HG03520 (cell line): Measurements from ENCODE around the gene SLCO2A1.

ENCODE experiments used
- ATAC-seq: cut with Tn5 transposase; IDR thresholded peaks from one replicate; pipeline ENCODE4 v1.9.1; 2021; ENCODE audit warnings: mild to moderate bottlenecking, moderate library complexity; ENCODE audit not compliant: unreplicated experiment

SLCO2A1 gene

GRCh38 chr3:133915685-133916658, 113.8 kb downstream of the SLCO2A1 start:
- no peak for ATAC-seq

- no peak for ATAC-seq
Measured at GRCh38 chr3:133914839-133915600, 114.7 kb downstream of the SLCO2A1 start.

DNA sequence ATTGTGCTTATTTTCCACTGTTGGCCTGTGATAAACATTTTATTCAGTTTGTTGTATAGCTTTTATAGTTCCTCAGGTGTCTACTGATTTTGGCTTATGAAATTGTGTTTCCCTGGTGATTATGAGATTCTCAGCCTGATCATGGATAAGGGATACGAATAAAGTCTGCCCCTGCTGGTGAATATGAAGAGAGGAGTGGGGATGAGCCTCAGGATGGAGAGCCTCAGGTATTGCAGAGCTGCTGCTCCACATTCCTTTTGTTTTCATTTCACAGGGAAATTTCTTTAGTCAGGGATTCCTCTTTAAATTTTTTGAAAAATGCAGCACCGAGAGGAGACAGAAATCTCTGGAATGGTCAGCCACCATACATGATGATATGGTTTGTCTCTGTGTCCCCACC, 119.3 kb downstream of the SLCO2A1 start:
- no peak for ATAC-seq

DNA sequence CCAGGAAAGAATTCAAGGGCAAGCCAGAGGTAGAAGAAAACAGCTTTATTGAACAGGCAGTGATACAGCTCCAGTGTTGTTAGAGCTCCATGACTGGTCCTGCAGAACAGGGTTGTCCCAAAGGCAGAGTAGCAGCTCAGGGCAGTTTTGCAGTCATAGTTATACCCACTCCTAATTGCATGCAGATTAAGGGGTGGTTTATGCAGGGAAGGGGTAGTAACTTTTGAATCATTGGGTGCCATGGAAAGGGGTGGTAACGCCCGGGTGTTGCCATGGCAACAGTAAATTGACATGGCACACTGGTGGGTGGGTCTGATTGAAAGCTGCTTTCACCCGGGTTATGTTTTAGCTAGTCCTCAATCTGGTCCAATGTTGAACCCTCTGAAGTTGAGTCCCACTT, 124.3 kb downstream of the SLCO2A1 start:
- no peak for ATAC-seq

- no peak for ATAC-seq
Measured at GRCh38 chr3:133901847-133902246, 127.9 kb downstream of the SLCO2A1 start.

DNA sequence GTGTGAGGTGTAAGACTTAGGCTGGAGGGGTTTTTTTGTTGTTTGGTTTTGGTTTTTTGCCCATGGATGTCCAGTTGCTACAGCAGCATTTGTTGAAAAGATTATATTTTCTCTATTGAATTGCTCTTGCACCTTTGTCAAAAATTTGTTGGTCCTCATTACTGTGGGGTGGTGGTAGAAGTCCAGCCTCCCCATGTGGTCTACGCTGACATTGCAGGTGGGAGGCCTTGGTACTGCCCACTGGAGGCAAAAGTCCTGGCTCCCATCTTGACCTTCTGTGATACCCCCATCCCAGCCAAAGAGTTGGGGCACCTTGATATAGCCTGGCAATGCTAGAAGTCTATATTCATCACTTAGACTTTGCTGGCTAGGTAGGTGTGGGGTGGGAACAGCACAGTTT, 128.6 kb downstream of the SLCO2A1 start:
- no peak for ATAC-seq

- ATAC-seq: no peak
Measured at GRCh38 chr3:133899311-133899710, 130.4 kb downstream of the SLCO2A1 start.

DNA sequence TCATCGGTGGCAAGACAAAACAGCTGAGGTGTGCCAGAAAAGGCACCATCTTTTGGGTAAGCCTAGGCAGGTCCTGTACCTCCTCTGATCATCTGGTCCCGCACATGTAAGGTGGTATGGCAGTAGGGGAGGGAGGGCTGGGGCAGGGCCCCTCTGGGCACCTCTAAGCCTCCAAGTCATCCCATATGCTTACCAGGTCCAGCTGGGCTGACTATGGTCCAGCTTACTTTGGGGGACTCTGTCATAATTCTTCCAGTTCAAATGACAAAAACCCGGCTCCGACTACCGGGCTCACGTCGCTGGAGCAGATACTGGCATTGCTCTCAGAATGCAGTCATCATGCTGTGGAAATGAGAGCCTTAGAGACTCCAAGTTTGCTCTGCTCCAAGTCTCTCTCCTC, 132.2 kb downstream of the SLCO2A1 start:
- ATAC-seq: no peak

DNA sequence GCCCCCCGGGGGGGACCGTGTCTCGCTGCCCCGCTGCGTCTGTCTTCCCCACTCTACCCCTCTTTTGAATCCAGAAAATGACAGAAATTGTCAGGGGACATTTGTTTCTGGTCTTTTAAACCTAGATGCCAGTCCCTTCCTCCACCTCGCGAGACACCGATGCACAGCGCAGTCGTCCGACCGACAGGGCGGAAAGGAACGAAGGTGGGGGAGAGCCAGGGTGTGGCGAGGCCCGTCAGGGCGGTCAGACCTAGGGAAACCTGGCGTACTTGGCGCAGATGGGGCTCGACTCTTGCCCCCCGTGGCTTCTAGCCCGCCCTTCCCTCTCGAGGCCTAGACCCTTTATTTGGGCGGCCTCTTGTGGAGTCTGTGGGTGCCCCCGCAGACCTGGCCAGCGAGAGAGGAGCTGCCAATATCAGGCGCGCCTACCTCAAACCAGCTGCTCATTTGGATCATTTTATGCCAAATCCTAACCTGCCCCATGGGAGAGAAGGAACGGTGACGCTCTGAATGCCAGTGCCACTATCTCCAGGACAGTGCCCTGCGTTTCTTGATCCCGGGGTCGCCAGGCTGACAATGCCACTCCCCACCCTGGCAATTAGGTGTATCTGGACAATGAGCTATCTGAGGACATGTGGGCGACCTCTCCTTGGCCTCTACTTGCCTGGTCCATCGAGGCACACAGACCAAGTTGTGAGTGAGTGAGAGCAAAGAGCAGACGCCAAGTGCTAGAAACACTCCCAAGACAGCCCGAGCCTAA, 133.5 kb downstream of the SLCO2A1 start:
- ATAC-seq: no peak

- no peak for ATAC-seq
Measured at GRCh38 chr3:133895208-133896001, 134.3 kb downstream of the SLCO2A1 start, which contains the start of gene RAB6B. TSS of gene RAB6B (minus strand) at chr3:133895882. CDS start at chr3:133895466, 416 bp downstream.

- ATAC-seq: no peak
Measured at GRCh38 chr3:133894353-133895207, 135.1 kb downstream of the SLCO2A1 start.

GRCh38 chr3:133893683-133894352, 135.9 kb downstream of the SLCO2A1 start:
- no peak for ATAC-seq

GRCh38 chr3:133892541-133893231, 137.0 kb downstream of the SLCO2A1 start:
- ATAC-seq: no peak

DNA sequence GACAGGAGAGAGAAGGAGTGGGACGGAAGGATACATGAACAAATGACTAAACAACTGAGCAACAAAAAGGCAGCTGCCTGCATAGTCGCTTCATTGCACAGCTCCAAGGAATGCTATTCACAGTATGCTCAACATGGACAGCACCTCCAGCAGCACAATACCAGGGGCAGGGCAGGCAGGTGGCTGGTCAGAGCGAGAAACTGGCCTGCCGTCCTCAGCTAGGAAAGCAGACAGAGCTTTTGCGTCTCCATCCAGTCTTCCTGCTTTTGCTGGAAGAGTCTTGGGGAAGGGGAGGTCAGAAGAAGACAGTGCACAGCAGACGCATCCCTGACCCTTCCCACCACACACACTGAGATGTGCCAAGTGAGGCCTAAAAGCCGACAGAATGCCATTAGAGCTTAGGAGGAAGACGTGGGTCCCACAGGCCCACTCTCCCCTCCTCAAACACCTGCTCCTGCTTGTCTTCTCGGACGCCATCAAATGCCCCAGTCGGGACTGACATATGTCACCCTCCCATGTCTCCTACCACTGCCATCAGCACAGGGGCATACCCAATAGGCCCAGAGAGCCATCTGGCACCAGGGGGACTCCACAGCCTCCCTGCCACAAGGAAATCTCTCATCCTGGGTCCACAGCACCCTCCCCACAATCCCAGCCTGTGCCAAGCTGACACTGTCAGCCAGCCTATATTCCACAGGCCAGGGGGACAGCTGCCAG, 137.9 kb downstream of the SLCO2A1 start:
- ATAC-seq: no peak

GRCh38 chr3:133890972-133891644, 138.6 kb downstream of the SLCO2A1 start:
- ATAC-seq: no peak

GRCh38 chr3:133890037-133890436, 139.7 kb downstream of the SLCO2A1 start:
- ATAC-seq: no peak
